HG03457 (cell line): ENCODE data around the gene SLC41A2.
"Not testable (repeated sequence)": the region's sequence is repeated elsewhere in the genome, so short reads cannot be mapped to it uniquely, and the experiment has no call there.

Source experiments
- ATAC-seq: cut with Tn5 transposase; IDR thresholded peaks from one replicate; pipeline ENCODE4 v1.9.1; 2021; ENCODE audit warnings: moderate number of reproducible peaks; ENCODE audit not compliant: unreplicated experiment

The SLC41A2 gene

DNA sequence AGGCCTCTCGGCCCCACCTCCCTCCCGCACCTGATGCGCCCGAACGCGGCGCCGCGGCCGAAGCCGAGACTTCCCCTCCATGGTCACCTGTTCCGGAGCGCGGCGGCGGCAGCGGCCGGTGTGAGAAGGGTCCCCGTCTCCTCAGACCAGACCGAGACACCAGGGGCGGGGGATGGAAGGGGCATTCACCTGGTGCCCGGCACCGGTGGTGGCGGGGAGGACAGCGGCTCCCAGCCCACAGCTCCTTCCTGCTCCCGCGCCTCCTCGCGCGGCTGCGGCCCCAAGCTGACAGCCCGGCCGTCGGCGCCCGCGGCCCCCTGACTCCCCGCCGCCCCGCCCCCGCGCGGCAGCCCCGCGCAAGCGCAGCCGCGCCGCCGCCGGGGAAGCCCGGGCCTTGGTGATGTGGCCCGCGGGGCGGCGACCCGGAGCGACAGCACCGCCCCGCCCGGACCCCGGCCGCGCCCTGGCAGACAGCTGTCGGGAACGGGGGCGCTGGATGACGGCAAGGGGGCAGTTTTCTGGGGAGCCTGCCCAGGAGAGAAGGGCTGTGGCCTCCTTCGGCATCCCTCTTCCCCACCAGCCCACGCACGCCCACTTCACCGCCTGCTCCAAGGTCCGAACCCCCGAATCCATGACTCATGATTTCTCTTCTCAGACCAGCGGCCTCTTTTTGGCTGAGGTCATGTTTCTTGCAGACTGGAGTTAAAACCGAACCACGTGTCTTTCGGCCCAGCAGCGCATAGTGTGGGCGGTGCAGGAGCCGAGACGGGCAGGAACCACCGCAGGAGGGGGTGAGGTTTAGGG lies at the start of gene SLC41A2:
SLC41A2 (minus strand) TSS at position 290 of the 804 bp plus-strand sequence. CDS start 29,763 bp downstream, outside the sequence.
- ATAC-seq = peak; percentile 61

DNA sequence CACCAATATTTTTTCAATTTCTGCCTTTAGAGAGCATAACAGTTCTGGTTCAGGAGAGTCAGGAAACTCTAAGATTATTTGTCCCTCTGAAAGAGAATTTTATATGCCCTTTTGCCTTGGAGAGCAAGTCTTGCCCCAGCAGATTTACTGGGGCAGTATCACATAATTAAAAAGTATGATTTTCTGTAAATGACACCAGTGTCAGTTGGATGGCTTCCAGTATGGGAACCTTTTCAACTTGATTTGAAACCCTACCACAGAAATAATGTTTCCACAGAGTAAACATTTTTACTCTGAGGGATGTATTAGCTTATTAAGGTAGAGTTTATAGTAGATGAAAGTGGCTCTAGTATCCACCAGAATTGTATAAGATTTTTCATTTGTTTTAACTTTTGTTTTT lies 43.4 kb upstream of the SLC41A2 start:
- ATAC-seq = no peak

DNA sequence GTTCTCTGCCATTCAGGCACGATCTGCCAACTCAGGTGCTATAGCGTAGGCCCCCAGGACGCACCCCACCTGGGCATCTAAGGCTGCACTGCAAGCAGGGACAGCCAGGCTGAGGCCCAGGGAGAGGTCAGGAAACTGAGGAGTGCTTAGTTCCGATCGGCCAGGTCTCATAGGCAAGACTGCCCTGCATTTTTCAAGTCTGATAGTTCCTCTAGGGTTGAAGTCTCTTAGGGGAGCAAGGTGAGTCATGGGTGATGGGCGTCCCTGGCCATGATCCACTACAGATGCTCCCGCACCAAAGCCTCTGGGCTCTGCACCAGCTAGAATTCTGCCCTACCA lies 41.2 kb upstream of the SLC41A2 start:
- ATAC-seq = no peak

DNA sequence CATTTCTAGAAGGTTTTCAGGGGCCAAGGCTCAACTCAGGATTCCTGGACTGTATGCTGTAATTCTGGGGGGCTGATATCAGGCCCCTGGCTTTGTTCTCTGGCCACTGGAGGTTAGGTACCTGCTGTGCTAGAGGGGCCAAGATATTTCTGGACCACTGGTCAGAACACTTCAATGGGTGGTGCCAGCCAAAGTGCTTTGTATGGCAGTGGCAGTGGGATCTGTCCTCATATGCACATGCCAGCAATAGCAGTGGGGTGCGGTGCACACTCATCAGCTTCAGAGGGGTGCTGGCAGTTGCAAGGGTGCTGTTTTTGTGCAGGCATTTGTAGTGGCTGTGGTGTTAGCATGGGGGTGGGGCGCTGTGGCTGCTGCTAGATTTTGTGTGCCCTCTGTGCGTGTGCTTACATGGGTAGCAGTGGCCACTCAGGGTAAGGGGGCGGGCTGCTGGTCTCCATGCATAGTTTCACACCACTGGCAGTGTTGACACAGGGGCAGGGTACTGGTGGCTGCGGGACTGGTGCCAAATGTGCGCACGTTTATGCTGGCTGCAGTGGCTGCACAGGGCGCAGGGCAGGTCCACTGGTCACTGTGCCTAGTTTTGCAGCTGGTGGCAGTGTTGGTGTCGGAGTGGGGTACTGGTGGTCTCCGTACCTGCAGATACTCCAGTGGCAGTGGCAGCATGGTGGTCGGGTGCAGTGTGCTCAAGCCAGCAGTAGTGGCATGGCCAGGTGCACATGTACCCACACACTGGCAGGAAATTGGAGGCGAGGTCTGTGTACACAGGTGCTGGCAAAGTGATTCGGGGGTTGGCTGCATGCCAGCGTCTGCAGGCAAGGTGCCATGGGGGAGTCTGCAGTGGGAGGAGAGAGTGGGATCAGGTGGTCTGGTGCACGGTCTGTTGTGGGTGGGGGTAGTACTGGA lies 40.6 kb upstream of the SLC41A2 start:
- no peak for ATAC-seq

DNA sequence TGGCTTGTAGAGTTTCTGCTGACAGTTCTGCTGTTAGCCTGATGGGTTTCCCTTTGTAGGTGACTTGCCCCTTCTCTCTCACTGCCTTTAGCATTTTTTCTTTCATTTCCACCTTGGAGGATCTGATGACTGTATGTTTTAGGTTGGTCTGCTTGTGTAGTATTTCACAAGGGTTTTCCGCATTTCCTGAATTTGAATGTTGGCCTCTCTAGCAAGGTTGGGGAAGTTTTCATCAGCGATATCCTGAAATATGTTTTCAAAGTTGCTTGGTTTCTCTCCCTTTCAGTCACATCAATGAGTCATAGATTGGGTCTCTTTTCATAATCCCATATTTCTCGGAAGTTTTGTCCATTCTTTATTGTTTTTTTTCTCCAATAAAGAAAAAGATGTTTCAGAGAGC lies 39.5 kb upstream of the SLC41A2 start:
- ATAC-seq = no peak

- no peak for ATAC-seq
These were observed 36.2 kb upstream of the SLC41A2 start for GRCh38 chr12:104994336-104994735.

GRCh38 chr12:104991565-104992128 lies 33.6 kb upstream of the SLC41A2 start:
- ATAC-seq = no peak

- no peak for ATAC-seq
These were observed 32.9 kb upstream of the SLC41A2 start for GRCh38 chr12:104990950-104991349.

DNA sequence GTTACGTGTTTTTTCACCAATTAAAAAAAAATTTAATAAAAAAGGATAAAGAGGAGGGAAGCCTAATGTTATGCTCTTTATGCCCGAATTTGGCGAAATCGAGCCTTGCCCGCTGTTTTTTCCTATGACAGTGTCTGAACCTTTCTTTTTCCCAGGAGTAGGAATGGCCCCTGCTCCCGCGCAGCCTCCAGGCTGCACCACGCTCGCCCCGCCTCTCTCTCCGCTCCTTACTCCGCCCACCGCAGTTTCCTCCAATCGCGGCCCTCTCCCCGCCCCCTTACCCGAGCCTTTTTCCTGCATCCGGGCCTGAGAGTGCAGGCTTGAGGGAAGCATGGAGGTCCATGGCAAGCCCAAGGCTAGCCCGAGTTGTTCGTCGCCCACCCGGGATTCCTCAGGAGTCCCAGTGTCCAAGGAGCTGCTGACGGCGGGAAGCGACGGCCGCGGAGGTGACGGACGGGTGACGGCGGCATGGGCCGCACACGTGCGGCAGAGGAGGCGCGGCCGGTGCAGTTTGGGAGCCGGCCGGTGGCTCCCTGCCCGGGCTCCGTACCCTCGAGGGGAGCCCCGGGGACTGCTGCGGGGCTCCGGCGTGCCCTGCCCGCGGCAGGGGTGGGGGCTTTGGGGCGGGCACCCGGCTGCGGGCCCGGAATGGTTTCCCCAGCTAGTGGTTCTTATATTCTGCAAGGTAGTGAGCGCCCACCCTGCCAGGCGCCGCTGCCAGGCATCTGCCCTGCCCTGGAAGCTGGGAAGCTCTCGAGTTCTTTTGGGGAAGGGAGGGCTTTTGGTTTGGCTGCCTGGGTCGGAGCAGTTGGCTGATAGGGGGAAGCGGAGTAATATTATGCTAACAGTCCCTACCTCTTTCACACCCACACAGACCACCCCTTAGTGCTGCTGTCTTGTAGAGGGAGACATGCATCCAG lies 28.2 kb upstream of the SLC41A2 start, which contains the start of gene NOPCHAP1:
NOPCHAP1 (plus strand) TSS at position 295 of the 920 bp plus-strand sequence; CDS start at position 332, 37 bp downstream.
- ATAC-seq = peak; percentile 84

- ATAC-seq = no peak
These were observed 27.1 kb upstream of the SLC41A2 start for GRCh38 chr12:104985206-104985605.

DNA sequence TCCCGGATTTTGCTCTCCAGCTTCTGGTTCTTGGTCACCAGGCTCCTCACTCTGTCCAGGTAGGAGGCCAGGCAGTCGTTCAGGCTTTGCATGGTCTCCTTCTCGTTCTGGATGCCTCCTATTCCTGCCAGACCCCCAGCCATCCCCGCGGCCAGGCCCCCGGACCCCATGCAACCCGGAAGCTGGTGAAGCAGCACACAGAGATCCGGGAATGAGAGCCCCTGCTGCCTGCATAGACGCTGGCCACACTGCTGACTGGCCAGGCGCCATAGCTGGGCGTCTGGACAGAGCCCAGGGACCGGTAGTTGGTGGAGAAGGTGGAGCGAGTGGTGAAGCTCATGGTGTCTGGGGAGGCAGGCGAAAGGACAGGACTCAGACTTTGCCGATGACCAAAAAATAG lies 19.6 kb upstream of the SLC41A2 start:
- not testable (repeated sequence) for ATAC-seq

DNA sequence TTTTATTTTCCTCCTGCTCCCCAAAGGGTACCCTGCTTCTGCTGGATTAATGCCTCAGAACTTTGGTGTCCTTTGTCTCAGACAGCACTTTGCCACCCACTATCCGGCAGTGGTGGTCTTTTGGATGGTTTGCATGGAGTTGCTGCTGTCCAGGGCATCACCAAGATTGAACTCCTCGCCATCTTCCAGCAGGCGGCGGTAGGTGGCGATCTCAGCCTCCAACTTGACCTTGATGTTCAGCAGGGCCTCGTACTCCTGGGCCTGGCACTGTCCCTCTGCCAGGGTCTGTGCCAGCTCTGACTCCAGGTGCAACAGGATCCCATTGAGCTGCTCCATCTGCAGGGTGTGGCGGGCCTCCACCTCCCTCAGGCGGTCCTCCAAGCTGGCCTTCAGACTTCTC lies 18.6 kb upstream of the SLC41A2 start:
- no peak for ATAC-seq

DNA sequence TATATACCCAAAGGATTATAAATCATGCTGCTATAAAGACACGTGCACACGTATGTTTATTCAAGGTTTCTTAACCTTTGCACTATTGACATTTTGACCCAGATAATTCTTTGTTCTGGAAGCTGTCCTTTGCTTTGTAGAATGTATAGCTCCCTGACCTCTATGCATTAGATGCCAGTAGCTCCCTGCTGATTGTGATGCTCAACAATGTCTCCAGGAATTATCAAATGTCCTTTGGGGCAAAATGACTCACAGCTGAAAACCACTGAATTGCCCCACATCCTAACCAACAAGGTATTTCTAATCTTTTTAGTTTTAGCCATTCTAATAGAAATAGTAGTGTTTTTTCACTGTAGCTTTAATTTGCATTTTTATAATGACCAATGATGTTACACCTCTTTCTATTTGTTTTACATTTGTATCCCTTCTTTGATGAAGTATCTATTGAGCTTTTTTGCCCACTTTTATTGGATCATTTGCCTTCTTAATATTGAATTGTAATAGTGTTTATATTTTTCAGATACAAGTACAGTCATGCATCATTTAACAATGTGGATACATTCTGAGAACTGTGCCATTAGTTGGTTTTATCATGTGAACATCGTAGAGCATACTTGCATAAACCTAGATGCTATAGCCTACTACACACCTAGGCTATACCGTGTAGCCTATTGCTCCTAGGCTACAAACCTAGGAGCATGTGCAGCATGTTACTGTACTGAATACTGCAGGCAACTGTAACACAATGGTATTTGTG lies 17.7 kb upstream of the SLC41A2 start:
- ATAC-seq = no peak

DNA sequence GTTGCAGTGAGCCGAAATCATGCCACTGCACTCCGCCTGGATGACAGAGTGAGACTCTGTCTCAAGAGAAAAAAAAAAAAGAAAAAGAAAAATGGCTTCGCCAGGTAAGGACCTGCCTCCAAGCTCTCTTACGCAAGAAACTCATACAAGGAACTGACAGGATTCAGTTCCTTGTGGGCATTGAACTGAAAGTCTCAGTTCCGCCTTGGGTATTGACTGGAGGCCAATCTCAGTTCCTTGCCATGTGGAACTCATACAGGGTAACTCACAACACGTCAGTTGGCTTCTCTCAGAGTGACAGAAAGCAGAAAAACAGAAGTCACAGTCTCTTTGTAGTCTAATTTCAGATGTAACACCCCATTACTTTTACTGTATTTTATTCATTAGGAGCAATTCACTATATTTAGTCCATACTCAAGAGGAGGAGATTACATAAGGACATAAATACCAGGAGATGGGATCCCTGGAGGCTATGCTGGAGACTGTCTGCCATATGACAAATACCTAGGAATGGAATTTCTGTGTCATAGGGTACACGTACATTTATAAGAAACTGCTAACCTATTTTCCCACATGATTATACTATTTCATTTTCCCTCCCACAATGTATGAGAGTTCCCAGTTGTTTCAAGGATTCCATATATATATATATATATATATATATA lies 16.7 kb upstream of the SLC41A2 start:
- peak; percentile 96 for ATAC-seq

DNA sequence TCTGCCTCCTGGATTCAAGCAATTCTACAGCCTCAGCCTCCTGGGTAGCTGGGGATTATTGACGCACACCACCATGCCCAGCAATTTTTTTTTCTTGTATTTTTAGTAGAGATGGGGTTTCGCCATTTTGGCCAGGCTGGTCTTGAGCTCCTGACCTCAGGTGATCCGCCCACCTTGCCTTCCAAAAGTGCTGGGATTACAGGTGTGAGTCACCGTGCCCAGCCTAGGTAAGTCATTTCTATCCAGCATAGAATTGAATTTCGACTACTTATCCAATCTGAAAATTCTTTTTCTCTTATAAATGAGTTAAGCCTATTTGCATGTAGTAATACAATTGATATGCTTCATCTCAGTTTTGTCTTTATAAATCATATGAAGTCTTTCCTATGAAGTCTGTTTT lies 15.2 kb upstream of the SLC41A2 start:
- ATAC-seq = no peak

- no peak for ATAC-seq
These were observed 13.2 kb upstream of the SLC41A2 start for GRCh38 chr12:104971306-104971705.

- ATAC-seq = no peak
These were observed 11.3 kb upstream of the SLC41A2 start for GRCh38 chr12:104969343-104969742.

DNA sequence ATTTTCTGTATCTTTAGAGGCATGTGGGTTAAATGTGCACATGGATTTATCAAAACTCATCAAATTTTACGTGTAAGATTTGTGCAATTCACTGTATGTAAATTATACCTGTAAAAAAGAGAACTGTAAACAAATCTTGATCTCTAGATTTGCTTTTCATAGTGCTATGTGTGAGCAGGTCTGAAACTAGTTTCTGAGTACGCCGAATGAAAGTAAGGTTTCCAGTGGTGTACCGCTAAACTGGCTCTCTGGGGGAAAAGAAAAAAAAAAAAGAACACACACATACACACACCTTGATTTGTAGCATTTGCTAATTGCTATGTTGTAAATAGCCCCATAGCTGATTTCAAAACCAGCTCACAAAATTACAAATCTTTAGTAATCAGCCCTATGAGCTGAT lies 8.6 kb upstream of the SLC41A2 start:
- peak; percentile 67 for ATAC-seq

GRCh38 chr12:104964856-104965205 lies 6.7 kb upstream of the SLC41A2 start:
- no peak for ATAC-seq
